Omental fat pad (tissue), 4 donors: ENCODE data around the gene RPL35. TPM values are rescaled to one million over a fixed set of nuclear protein-coding genes. Genes with fewer than 3 reads are reported as not detected.

ENCODE experiments used
- ATAC-seq: fragments of 150-250 bp; one replicate; pipeline ENCODE4 v1.9.1; 2016; ENCODE audit warnings: mild to moderate bottlenecking, moderate library complexity; ENCODE audit not compliant: low FRiP score
- DNase-seq: peaks from one replicate; pipeline ENCODE4 v3.0.0-alpha.2; 2019; ENCODE audit warnings: low spot score
- total RNA-seq, 4 donors: library from RNA; depleted of rRNA; stranded (reverse); fragments of >200 nt; gene quantifications; one replicate each; pipeline ENCODE4 v1.1.0, GENCODE V29; 2016
- TF ChIP-seq, protein P1 (sequence below), 3 donors: fragments of 450-650 bp; IDR thresholded peaks; one replicate each; pipeline ENCODE4 v1.5.1; 2016 to 2017; ENCODE audit warnings: antibody characterized with exemption in 3 of 3, mild to moderate bottlenecking in 3 of 3, moderate library complexity in 2 of 3

Gene RPL35
- 1,000 to 10,000 TPM; 1,657 to 2,235 (median 2,199) TPM for total RNA-seq

DNA sequence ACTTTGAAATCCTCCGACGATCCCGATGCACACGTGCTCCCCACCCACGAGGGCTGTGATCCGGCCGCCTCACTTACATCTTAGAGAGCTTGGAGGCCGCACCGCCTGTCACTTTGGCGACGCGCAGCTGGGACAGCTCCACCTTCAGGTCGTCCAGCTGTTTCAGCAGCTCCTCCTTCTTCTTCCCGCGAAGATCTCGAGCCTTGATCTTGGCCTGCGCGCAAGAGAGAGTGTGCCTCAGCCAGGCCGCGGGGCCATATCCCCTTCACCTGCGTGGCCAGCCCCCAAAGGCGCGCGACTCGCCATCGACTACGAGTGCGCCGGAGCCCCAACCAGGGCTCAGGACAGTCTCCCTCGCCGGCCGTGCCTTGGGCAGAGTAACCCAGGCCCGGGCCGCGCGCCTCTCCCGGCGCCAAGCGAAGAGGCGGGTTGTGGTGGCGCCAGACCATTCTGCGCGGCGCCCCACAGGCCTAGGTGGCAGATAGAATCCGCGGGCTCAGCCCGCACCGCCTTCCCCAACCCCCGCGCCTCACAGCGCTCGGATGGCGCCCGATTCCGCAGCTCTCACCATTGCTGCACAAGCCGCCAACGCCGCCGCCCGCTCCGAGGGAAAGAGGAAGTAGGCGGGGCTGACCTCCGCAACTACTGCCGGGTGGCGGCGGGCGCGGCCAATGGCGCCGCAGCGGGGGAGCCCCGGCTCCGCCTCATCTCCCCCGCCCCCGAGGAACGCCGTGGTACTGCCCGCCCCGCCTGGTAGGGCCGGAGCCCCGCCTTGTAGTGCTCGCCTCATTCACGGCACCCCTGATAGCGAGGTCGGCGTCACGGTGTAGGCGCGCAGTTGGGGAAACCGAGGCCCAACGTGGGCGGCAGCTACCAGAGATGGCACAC, at the start of gene RPL35, which contains the start of gene ARPC5L:
TSS of gene RPL35 (minus strand) at position 616 of the 888 bp plus-strand sequence. CDS start at position 571, 45 bp downstream.
TSS of gene ARPC5L (plus strand) at position 789 of the 888 bp plus-strand sequence. CDS start 7,161 bp downstream, outside the sequence.
- peak; percentile 94 for ATAC-seq

DNA sequence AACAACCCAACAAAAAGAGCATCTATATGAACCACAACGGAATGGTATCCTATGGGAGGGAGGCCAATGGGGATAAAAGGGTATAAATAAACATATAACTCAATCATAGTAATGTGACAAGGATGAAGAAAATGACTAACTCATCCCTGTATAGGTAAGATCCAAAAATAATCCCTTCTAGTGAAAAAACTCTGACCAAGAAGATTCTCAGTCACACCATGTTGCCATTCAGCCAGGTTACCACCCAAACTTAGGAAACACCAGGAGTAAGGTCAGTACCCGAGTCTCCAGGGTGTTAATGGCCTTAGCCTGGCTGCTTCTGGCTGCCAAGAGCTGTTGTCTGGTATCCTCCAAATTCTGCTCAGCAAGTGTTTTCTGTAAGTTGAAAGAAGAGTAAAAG, 46.3 kb upstream of the RPL35 start:
- DNase-seq (no peak), ATAC-seq (no peak)
- TF ChIP-seq, protein P1, sequence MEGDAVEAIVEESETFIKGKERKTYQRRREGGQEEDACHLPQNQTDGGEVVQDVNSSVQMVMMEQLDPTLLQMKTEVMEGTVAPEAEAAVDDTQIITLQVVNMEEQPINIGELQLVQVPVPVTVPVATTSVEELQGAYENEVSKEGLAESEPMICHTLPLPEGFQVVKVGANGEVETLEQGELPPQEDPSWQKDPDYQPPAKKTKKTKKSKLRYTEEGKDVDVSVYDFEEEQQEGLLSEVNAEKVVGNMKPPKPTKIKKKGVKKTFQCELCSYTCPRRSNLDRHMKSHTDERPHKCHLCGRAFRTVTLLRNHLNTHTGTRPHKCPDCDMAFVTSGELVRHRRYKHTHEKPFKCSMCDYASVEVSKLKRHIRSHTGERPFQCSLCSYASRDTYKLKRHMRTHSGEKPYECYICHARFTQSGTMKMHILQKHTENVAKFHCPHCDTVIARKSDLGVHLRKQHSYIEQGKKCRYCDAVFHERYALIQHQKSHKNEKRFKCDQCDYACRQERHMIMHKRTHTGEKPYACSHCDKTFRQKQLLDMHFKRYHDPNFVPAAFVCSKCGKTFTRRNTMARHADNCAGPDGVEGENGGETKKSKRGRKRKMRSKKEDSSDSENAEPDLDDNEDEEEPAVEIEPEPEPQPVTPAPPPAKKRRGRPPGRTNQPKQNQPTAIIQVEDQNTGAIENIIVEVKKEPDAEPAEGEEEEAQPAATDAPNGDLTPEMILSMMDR (IDR thresholded peaks at IDR 0.05) = no peak

More for the DNA sequence above, at the start of gene RPL35, which contains the start of gene ARPC5L:
- DNase-seq = peak; percentile 83
- TF ChIP-seq, protein P1 (IDR thresholded peaks at IDR 0.05) = no peak

DNA sequence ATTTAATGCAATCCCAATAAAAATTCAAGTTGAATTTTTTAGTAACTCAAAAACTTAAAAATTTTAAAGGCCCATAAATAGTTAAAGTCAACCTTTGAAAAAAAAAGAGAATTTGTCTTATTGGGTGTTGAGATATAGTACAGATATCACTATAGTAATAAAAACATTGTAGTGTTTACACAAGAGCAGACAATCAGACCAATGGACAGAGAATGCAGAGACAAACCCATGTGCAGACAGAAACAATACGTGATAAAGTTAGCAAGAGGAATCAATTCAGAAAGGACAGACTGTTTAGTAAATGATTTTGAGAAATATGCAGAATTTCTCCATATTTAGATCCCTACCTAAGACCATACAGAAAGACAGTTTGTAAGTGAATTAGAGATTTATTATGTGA, 45.2 kb upstream of the RPL35 start:
- ATAC-seq (no peak), DNase-seq (no peak)
- TF ChIP-seq, protein P1 (IDR thresholded peaks at IDR 0.05) = no peak

DNA sequence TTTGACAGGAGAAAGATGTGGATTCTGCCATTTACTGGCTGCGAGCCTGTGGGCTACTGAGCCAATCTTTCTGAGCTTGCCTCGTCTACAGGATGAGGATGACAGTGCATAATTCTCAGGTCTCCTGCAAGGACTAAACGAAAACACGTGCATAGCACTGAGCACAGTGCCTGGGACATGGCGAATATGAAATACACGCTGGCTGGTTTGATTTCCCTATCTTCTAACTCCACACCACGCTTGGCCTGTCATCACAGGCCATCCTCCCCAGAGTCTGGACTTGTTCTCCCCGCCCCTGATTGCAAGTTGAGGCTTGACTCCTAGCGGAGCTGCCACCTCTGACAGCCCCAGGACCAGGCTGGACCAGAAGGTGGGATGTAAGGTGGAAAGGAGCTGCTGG, 38.1 kb upstream of the RPL35 start:
- TF ChIP-seq, protein P1 (IDR thresholded peaks at IDR 0.05) = no peak
- no peak for ATAC-seq
- DNase-seq = no peak

DNA sequence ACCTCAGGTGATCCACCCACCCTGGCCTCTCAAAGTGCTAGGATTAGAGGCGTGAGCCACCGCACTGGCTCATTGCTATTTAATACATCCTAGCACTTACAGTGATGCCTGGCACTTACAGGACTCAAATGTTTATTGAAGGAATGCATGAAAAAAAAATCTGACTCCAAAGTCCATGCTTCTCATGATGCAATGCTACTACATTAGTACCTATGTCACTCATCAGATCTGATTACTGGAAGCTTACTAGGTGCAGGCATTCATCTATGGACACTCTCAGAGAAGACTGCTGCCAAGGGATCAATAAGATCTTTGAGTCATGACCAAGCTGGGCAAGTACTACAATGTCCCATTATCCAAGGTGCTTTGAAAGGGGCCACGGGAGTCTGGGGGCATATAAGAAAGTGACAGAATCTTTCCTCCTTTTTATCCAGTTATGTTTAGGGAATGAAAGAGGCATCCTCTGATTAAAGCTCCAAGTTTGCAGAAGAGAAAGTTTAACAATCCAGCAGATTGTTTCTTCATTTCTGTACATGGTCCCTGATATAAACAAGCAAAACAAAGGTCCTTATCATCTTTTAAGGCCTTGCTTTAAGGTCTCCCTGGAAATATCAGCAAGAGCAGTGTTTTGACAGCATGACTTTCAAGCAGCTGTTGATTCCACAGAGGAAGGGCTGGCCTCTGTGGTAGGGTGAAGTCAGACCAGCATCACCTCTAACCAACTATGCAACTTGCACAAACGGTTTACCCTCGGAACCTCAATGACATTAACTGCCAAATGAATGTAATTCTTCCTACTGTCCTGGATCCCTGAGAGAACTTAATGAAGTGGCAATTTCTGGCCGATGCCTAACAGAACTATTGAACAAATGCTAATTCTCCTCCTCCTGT, 36.1 kb upstream of the RPL35 start:
- DNase-seq (no peak), ATAC-seq (no peak)
- TF ChIP-seq, protein P1 (IDR thresholded peaks at IDR 0.05) = no peak

DNA sequence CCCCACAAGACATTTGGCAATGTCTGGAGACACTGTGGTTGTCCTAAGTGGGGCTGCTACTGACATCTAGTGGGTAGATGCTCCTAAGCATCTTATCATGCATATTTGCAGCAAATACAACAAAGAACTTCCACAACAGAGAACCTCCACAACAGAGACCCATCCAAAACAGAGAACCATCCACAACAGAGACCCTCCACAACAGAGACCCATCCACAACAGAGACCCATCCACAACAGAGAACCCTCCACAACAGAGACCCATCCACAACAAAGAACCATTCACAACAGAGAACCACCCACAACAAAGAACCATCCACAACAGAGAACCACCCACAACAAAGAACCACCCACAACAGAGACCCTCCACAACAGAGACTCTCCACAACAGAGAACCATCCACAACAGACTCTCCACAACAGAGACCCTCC, 33.0 kb upstream of the RPL35 start:
- ATAC-seq = no peak
- TF ChIP-seq, protein P1 (IDR thresholded peaks at IDR 0.05) = no peak
- DNase-seq = no peak
